A549 (cell line): ENCODE data around the gene CCT3. TPM values are rescaled to one million over a fixed set of nuclear protein-coding genes. Genes with fewer than 3 reads are reported as not detected.
"Not testable (repeated sequence)": the region's sequence is repeated elsewhere in the genome, so short reads cannot be mapped to it uniquely, and the experiment has no call there.

ENCODE experiments used
- ATAC-seq, 2 experiments: fragments of 200-7000 bp in 1 of 2; fragments of >200 bp in 1 of 2; cut with Nextera tagmentation in 1 of 2; cut with Tn5 transposase in 1 of 2; 3 replicates each; pipeline versions ENCODE4 v1.8.0 to v1.9.1; 2018 to 2020; ENCODE audit warnings: mild to moderate bottlenecking in 1 of 2, moderate library complexity in 1 of 2
- CTCF ChIA-PET: fragments of 300-600 bp; sonication (Branson Sonifier 250); formaldehyde crosslinking; extraction: SDS; loops from one replicate; lab custom pipeline; 2021; ENCODE audit warnings: antibody characterized with exemption, inconsistent platforms; lab: Yijun Ruan, JAX
- POLR2A ChIA-PET: fragments of 350-600 bp; formaldehyde crosslinking; extraction: SDS; loops from one replicate; lab custom pipeline; 2021; ENCODE audit warnings: antibody characterized with exemption, inconsistent platforms; lab: Yijun Ruan, JAX
- DNase-seq, 2 experiments: peaks; one replicate each; pipeline versions ENCODE4 v3.0.0 to v3.0.0-alpha.2; 2011 to 2016; ENCODE audit warnings: low read depth in 1 of 2, low spot score in 1 of 2
- FAIRE-seq: peaks from 2 replicates; lab custom pipeline; 2011; peaks lifted over from hg19 to GRCh38; lab: Jason Lieb, UNC
- H3K27ac ChIP-seq, 2 experiments: fragments of >200 bp; sonication (Bioruptor Twin); formaldehyde crosslinking; 3 replicates each; pipeline ENCODE4 v1.5.1; 2016 to 2017
- H3K4me1 ChIP-seq: fragments of >200 bp; sonication (Bioruptor Twin); formaldehyde crosslinking; 3 replicates; pipeline ENCODE4 v1.6.1; 2016
- H3K4me2 ChIP-seq: fragments of >200 bp; sonication (Bioruptor Twin); formaldehyde crosslinking; 3 replicates; pipeline ENCODE4 v1.6.1; 2016
- H3K4me3 ChIP-seq: fragments of >200 bp; sonication (Bioruptor Twin); formaldehyde crosslinking; 3 replicates; pipeline ENCODE4 v1.5.1; 2016
- H3K9me3 ChIP-seq: fragments of >200 bp; sonication (Bioruptor Twin); formaldehyde crosslinking; 3 replicates; pipeline ENCODE4 v1.6.1; 2016
- BCL3 ChIP-seq: fragments of >200 bp; sonication (Bioruptor Twin); formaldehyde crosslinking; IDR thresholded peaks from 3 replicates; pipeline ENCODE4 v1.6.1; 2016
- CBX2 ChIP-seq: fragments of 200-600 bp; sonication (generic); IDR thresholded peaks from 2 replicates; pipeline ENCODE4 v1.6.1; 2016; ENCODE audit warnings: low read depth, mild to moderate bottlenecking, borderline replicate concordance
- CHD4 ChIP-seq: fragments of 200-600 bp; sonication (generic); IDR thresholded peaks from 2 replicates; pipeline ENCODE4 v1.6.1; 2016; ENCODE audit warnings: antibody characterized with exemption, mild to moderate bottlenecking, borderline replicate concordance
- E2F6 ChIP-seq: IDR thresholded peaks from 2 replicates; pipeline ENCODE4 v1.6.1; 2012; ENCODE audit warnings: low read depth, borderline replicate concordance
- EHF ChIP-seq: fragments of 250-450 bp; sonication (Bioruptor Pico); IDR thresholded peaks from 2 replicates; pipeline ENCODE4 v1.5.0; 2020; ENCODE audit warnings: mild to moderate bottlenecking
- ELK1 ChIP-seq: fragments of 150-350 bp; IDR thresholded peaks from 2 replicates; pipeline ENCODE4 v1.6.1; 2014; ENCODE audit warnings: low read depth, mild to moderate bottlenecking, low read length
- EP300 ChIP-seq, 2 experiments: fragments of >200 bp; sonication (Bioruptor Twin); formaldehyde crosslinking; IDR thresholded peaks; 2 replicates in 1 of 2; 3 replicates in 1 of 2; pipeline ENCODE4 v1.6.1; 2016 to 2017
- FOSB ChIP-seq: fragments of 250-450 bp; sonication (Bioruptor Pico); IDR thresholded peaks from 2 replicates; pipeline ENCODE4 v1.5.0; 2020; ENCODE audit warnings: mild to moderate bottlenecking, moderate library complexity
- FOSL2 ChIP-seq, 2 experiments: fragments of 450-650 bp in 1 of 2; fragments of >200 bp in 1 of 2; sonication (Bioruptor Twin) in 1 of 2; formaldehyde crosslinking; IDR thresholded peaks; 2 replicates each; pipeline versions ENCODE4 v1.5.0 to v1.6.1; 2016 to 2020; ENCODE audit warnings: mild to moderate bottlenecking in 1 of 2, moderate library complexity in 1 of 2
- HOXA7 ChIP-seq: fragments of 250-450 bp; sonication (Bioruptor Pico); IDR thresholded peaks from 2 replicates; pipeline ENCODE4 v1.5.0; 2020; ENCODE audit warnings: mild to moderate bottlenecking, moderate library complexity
- HOXB5 ChIP-seq: fragments of 250-450 bp; sonication (Bioruptor Pico); IDR thresholded peaks from 2 replicates; pipeline ENCODE4 v1.5.0; 2020; ENCODE audit warnings: mild to moderate bottlenecking, moderate library complexity
- JUN ChIP-seq, 2 experiments: fragments of >200 bp; sonication (Bioruptor Twin); formaldehyde crosslinking; IDR thresholded peaks; 2 replicates in 1 of 2; 3 replicates in 1 of 2; pipeline ENCODE4 v1.6.1; 2016 to 2017
- JUNB ChIP-seq: fragments of >200 bp; sonication (Bioruptor Twin); formaldehyde crosslinking; IDR thresholded peaks from 2 replicates; pipeline ENCODE4 v1.6.1; 2016
- MAFK ChIP-seq: fragments of 450-650 bp; IDR thresholded peaks from 2 replicates; pipeline ENCODE4 v1.6.1; 2014; ENCODE audit not compliant: partially characterized antibody
- NFE2L2 ChIP-seq: fragments of 150-350 bp; conservative IDR thresholded peaks from 2 replicates; pipeline ENCODE4 v1.6.1; 2014; ENCODE audit warnings: low read length
- NR3C1 ChIP-seq: fragments of >200 bp; sonication (Bioruptor Twin); formaldehyde crosslinking; IDR thresholded peaks from 3 replicates; pipeline ENCODE4 v1.6.1; 2017
- PBX3 ChIP-seq: IDR thresholded peaks from 2 replicates; pipeline ENCODE4 v1.6.1; 2012
- PHF8 ChIP-seq: fragments of 200-600 bp; sonication (generic); IDR thresholded peaks from 2 replicates; pipeline ENCODE4 v1.6.1; 2016; ENCODE audit warnings: low read depth, mild to moderate bottlenecking, antibody characterized with exemption, moderate library complexity, borderline replicate concordance
- POLR2A ChIP-seq: IDR thresholded peaks from 2 replicates; pipeline ENCODE4 v1.6.1; 2012; ENCODE audit warnings: mild to moderate bottlenecking, low read length
- RARB ChIP-seq: fragments of 250-450 bp; sonication (Bioruptor Pico); IDR thresholded peaks from 2 replicates; pipeline ENCODE4 v1.8.0; 2021; ENCODE audit warnings: mild to moderate bottlenecking, moderate library complexity
- RFX5 ChIP-seq: fragments of 450-650 bp; IDR thresholded peaks from 2 replicates; pipeline ENCODE4 v1.7.1; 2014; ENCODE audit warnings: antibody characterized with exemption, mild to moderate bottlenecking, moderate library complexity
- RNF2 ChIP-seq: fragments of 200-600 bp; sonication (generic); IDR thresholded peaks from 2 replicates; pipeline ENCODE4 v1.6.1; 2016; ENCODE audit warnings: low read depth, mild to moderate bottlenecking, antibody characterized with exemption, moderate library complexity, borderline replicate concordance
- SREBF2 ChIP-seq: fragments of 450-650 bp; IDR thresholded peaks from 2 replicates; pipeline ENCODE4 v1.6.1; 2014; ENCODE audit warnings: mild to moderate bottlenecking, moderate library complexity
- TFCP2L1 ChIP-seq: fragments of 250-450 bp; sonication (Bioruptor Pico); IDR thresholded peaks from 2 replicates; pipeline ENCODE4 v1.5.0; 2021; ENCODE audit warnings: mild to moderate bottlenecking
- ZFP36 ChIP-seq: fragments of 450-650 bp; IDR thresholded peaks from 2 replicates; pipeline ENCODE4 v1.6.1; 2014; ENCODE audit warnings: borderline replicate concordance; ENCODE audit not compliant: partially characterized antibody
- WGBS: methylation state at CpG from one replicate; pipeline ENCODE4 v1.1.6; 2017; ENCODE audit errors: missing lambda C conversion rate; 5-methylcytosine and 5-hydroxymethylcytosine counted together
- polyA plus RNA-seq, 4 experiments: library from polyadenylated mRNA; depleted of rRNA in 3 of 4; stranded (reverse); fragments of >200 nt; fragmentation: RNase III in 1 of 4; extraction: RNeasy Plus Mini Kit Qiagen cat#74134 plus additional on column Dnase treatment in 1 of 4; gene quantifications; 2 replicates in 3 of 4; 3 replicates in 1 of 4; pipeline ENCODE4 v1.2.3, GENCODE V29; 2011 to 2017

The CCT3 gene
- polyA plus RNA-seq, 2 of the 4 experiments (the other 2 are of a cell fraction): 528 to 824 TPM

GRCh38 chr1:156356262-156356874 is 18.3 kb upstream of the CCT3 start:
- DNase-seq (no peak), ATAC-seq (peak in 1 of 2 experiments; percentile 12; a peak in 3 of 6 replicates), FAIRE-seq (no peak)
- Histone ChIP-seq H3K4me1 (no peaks in the 10 kb centered on the region; the same call in 2 of the 3 replicates), H3K4me2 (peak overlapping the region; percentile 74), H3K27ac (no peak overlapping the region), H3K9me3 (no peaks in the 10 kb centered on the region), H3K4me3 (no peak overlapping the region)
- ChIA-PET POLR2A (no interaction called here), CTCF (interaction anchor here (0.6 to 26.9 kb wide), 13 partner anchors 9 to 204 kb away, joined by 3 to 399 read pairs (median 3); no protein-coding TSS in a partner anchor)
- 26% methylated on average over 6 of the region's 6 CpGs for WGBS
- TF ChIP-seq HOXA7 (CRISPR knock-in tag): no peak

GRCh38 chr1:156352481-156352880 is 14.4 kb upstream of the CCT3 start:
- WGBS: 84% methylated on average over 13 of the region's 13 CpGs
- H3K4me2 ChIP-seq, ATAC-seq, POLR2A ChIA-PET, DNase-seq, H3K4me1 ChIP-seq, H3K9me3 ChIP-seq, H3K27ac ChIP-seq, H3K4me3 ChIP-seq, FAIRE-seq: not testable (repeated sequence)
- CTCF ChIA-PET: interaction anchor here (0.5 to 26.9 kb wide), 5 partner anchors 17 to 256 kb away, joined by 3 to 399 read pairs (median 8); no protein-coding TSS in a partner anchor

GRCh38 chr1:156347331-156347730 is 9.2 kb upstream of the CCT3 start:
- Histone ChIP-seq H3K4me1 (no peaks in the 10 kb centered on the region), H3K4me2 (no peak overlapping the region), H3K27ac (no peak overlapping the region), H3K4me3 (no peak overlapping the region)
- CTCF ChIA-PET: interaction anchor here (0.8 to 6.9 kb wide), 8 partner anchors 9 to 98 kb away, joined by 3 to 36 read pairs (median 4); partner anchors contain the start of genes CCT3 and TSACC
- WGBS: 72% methylated on average over 4 of the region's 4 CpGs
- DNase-seq: no peak
- ATAC-seq: 0 out of 6 replicates have a peak, but pooled peaks of 1 of the 2 experiments have one; percentile 19
- TF ChIP-seq BCL3: no peak
- no peak for TF ChIP-seq JUNB
- TF ChIP-seq RNF2: no peak
- TF ChIP-seq EHF (CRISPR knock-in tag): no peak
- no peak for TF ChIP-seq RARB
- TF ChIP-seq JUN (IDR thresholded peaks at IDR 0.05): no peak
- no peak for TF ChIP-seq PHF8
- no peak for TF ChIP-seq HOXB5 (CRISPR knock-in tag)
- TF ChIP-seq FOSL2 (IDR thresholded peaks at IDR 0.05): no peak
- no peak for TF ChIP-seq FOSL2 (CRISPR knock-in tag; IDR thresholded peaks at IDR 0.05)
- TF ChIP-seq FOSB (CRISPR knock-in tag): no peak
- TF ChIP-seq TFCP2L1: no peak
- TF ChIP-seq ELK1: no peak
- TF ChIP-seq, all 56 proteins: peak for 0
- POLR2A ChIA-PET: no interaction called here
- H3K9me3 ChIP-seq: no peaks in the 10 kb centered on the region
- no peak for FAIRE-seq

GRCh38 chr1:156346636-156347035 is 8.5 kb upstream of the CCT3 start:
- Histone ChIP-seq H3K4me1 (no peaks in the 10 kb centered on the region), H3K9me3 (no peaks in the 10 kb centered on the region), H3K4me2 (no peak overlapping the region), H3K27ac (no peak overlapping the region), H3K4me3 (no peak overlapping the region)
- DNase-seq: no peak
- CTCF ChIA-PET: interaction anchor here (1.6 to 6.9 kb wide), 5 partner anchors 9 to 99 kb away, joined by 6 to 36 read pairs (median 8); no protein-coding TSS in a partner anchor
- POLR2A ChIA-PET: no interaction called here
- no peak for ATAC-seq
- FAIRE-seq: no peak
- TF ChIP-seq HOXA7 (CRISPR knock-in tag) (no peak), RFX5 (no peak), JUN (IDR thresholded peaks at IDR 0.05) (no peak), PBX3 (no peak), SREBF2 (no peak), CHD4 (no peak), JUNB (no peak), ELK1 (no peak), MAFK (no peak), TFCP2L1 (no peak), EHF (CRISPR knock-in tag) (no peak), CBX2 (no peak), NR3C1 (no peak), HOXB5 (CRISPR knock-in tag) (no peak), NFE2L2 (no peak), POLR2A (no peak), ZFP36 (no peak), EP300 (IDR thresholded peaks at IDR 0.05) (no peak), E2F6 (no peak)
- 31% methylated on average over 2 of the region's 2 CpGs for WGBS
